Keratinocyte (primary cell): Measurements from ENCODE around the gene DISC1. TPM values are rescaled to one million over a fixed set of nuclear protein-coding genes. Genes with fewer than 3 reads are reported as not detected.
"Not testable (repeated sequence)": the region's sequence is repeated elsewhere in the genome, so short reads cannot be mapped to it uniquely, and the experiment has no call there.

Experiments
- DNase-seq: peaks from one replicate; pipeline ENCODE4 v3.0.0-alpha.2; 2011; ENCODE audit warnings: low read depth, missing footprints, low spot score
- FAIRE-seq: peaks from 2 replicates; lab custom pipeline; 2011; peaks lifted over from hg19 to GRCh38; lab: Jason Lieb, UNC
- H2AFZ ChIP-seq: 2 replicates; pipeline ENCODE4 v1.6.0; 2012; ENCODE audit warnings: low read length, control low read depth, inconsistent platforms; ENCODE audit not compliant: control insufficient read depth
- H3K27ac ChIP-seq: 2 replicates; pipeline ENCODE4 v1.5.1; 2011; ENCODE audit warnings: low read length; ENCODE audit not compliant: control insufficient read depth, insufficient read depth
- H3K27me3 ChIP-seq: 3 replicates; pipeline ENCODE4 v1.6.0; 2011; ENCODE audit warnings: low read length; ENCODE audit not compliant: control insufficient read depth, insufficient read depth; ENCODE audit errors: extremely low read depth
- H3K36me3 ChIP-seq, 2 experiments: 2 replicates in 1 of 2; 3 replicates in 1 of 2; pipeline ENCODE4 v1.5.1; 2011; ENCODE audit warnings: low read length in 2 of 2, mild to moderate bottlenecking in 1 of 2; ENCODE audit not compliant: control insufficient read depth in 2 of 2, insufficient read depth in 2 of 2; ENCODE audit errors: extremely low read depth in 1 of 2
- H3K4me1 ChIP-seq: 3 replicates; pipeline ENCODE4 v1.5.1; 2011; ENCODE audit warnings: low read length; ENCODE audit not compliant: control insufficient read depth, insufficient read depth; ENCODE audit errors: extremely low read depth
- H3K4me2 ChIP-seq: 3 replicates; pipeline ENCODE4 v1.6.0; 2011; ENCODE audit warnings: low read depth, low read length; ENCODE audit not compliant: control insufficient read depth, insufficient read depth; ENCODE audit errors: extremely low read depth
- H3K4me3 ChIP-seq, 3 experiments: fragments of 200-600 bp in 1 of 3; sonication (generic) in 1 of 3; 2 replicates in 2 of 3; 3 replicates in 1 of 3; pipeline ENCODE4 v1.5.1; 2011 to 2016; ENCODE audit warnings: low read length in 3 of 3, mild to moderate bottlenecking in 3 of 3, control low read depth in 2 of 3, inconsistent platforms in 1 of 3, low read depth in 1 of 3, mixed read lengths in 1 of 3, mixed run types in 1 of 3, moderate library complexity in 1 of 3; ENCODE audit not compliant: control insufficient read depth in 2 of 3, insufficient read depth in 2 of 3; ENCODE audit errors: extremely low read depth in 1 of 3
- H3K79me2 ChIP-seq: 2 replicates; pipeline ENCODE4 v1.6.0; 2012; ENCODE audit warnings: low read length; ENCODE audit not compliant: control insufficient read depth, insufficient read depth
- H3K9ac ChIP-seq: 3 replicates; pipeline ENCODE4 v1.6.0; 2011; ENCODE audit warnings: low read length; ENCODE audit not compliant: control insufficient read depth, insufficient read depth; ENCODE audit errors: extremely low read depth
- H3K9me1 ChIP-seq: 3 replicates; pipeline ENCODE4 v1.6.0; 2011; ENCODE audit warnings: low read length; ENCODE audit not compliant: control insufficient read depth, insufficient read depth; ENCODE audit errors: extremely low read depth
- H3K9me3 ChIP-seq: 2 replicates; pipeline ENCODE4 v1.5.1; 2012; ENCODE audit warnings: low read depth, low read length; ENCODE audit not compliant: control insufficient read depth
- H4K20me1 ChIP-seq: 3 replicates; pipeline ENCODE4 v1.6.0; 2011; ENCODE audit warnings: low read length; ENCODE audit not compliant: control insufficient read depth, insufficient read depth; ENCODE audit errors: extremely low read depth
- EZH2 ChIP-seq: IDR thresholded peaks from one replicate; pipeline ENCODE4 v1.6.1; 2012; ENCODE audit warnings: inconsistent platforms, mild to moderate bottlenecking, low read length, moderate library complexity
- dilution Hi-C: fragments of 300-500 bp; cut with MboI; formaldehyde crosslinking; loops from one replicate; pipeline ENCODE4 v1.7.0; 2020; ENCODE audit warnings: low sequenced_read_pairs; ENCODE audit not compliant: extremely low pct_ligation_motif_present
- polyA plus RNA-seq, 5 experiments: library from polyadenylated mRNA; depleted of rRNA in 3 of 5; stranded (reverse) in 3 of 5; stranded (forward) in 1 of 5; unstranded in 1 of 5; fragments of >200 nt; gene quantifications; 1 replicate in 1 of 5; 2 replicates in 3 of 5; 3 replicates in 1 of 5; pipeline versions ENCODE4 v1.2.1 to v1.2.3, GENCODE V29; 2011 to 2012; ENCODE audit warnings: missing spikeins in 2 of 5, low read depth in 1 of 5, low replicate concordance in 1 of 5
- TF ChIP-seq, protein P1 (sequence below), 3 experiments: IDR thresholded peaks in 1 of 3; conservative IDR thresholded peaks in 1 of 3; optimal IDR thresholded peaks in 1 of 3; 2 replicates in 2 of 3; 3 replicates in 1 of 3; pipeline versions ENCODE3 to v1.5.1; 2011; ENCODE audit warnings: low read length in 3 of 3, mild to moderate bottlenecking in 3 of 3, moderate library complexity in 2 of 3, control low read depth in 1 of 3, inconsistent platforms in 1 of 3; ENCODE audit not compliant: insufficient read depth in 2 of 3; ENCODE audit errors: extremely low read depth in 1 of 3

DISC1 gene
- polyA plus RNA-seq, 1 donor (not counting 4 experiments of a cell fraction or from before 2014, with no cell fraction given): 0.47 TPM

DNA sequence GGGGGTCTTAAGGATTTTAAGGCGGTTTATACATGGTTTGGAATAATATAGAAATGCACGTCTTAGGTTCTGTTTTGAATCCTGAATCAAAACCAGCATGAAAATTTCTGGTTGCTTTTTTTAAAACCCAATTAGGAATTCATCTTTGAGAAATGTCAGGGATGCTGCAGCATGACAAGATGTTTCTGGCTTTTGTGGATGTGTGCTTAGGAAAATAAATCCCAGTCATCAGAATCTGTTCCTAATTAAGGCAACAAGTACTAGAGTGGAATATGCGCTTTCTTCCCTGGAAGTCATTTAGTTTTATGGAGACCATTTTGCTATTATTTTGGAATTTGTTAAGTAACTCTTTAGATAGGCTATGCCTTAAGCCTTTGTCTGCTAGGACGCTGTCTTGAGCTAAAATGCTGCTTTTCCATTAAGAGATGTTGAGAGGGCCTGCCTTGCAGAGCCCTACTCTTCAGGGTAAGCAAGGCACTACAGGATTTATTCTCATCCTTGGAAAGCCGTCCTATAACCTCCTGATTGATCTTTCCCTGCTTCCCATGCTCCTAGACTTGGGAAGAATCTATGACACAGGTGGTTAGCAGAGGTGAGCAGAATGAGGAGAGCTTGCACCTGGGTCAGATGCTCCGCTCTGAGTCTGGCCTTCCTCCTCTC is 332.8 kb downstream of the DISC1 start:
- H3K27me3 ChIP-seq: peaks cover 10% of the 10 kb centered on the region
- H3K9me3 ChIP-seq: no peaks in the 10 kb centered on the region
- no peak overlapping the region for H3K4me2 ChIP-seq
- H3K9ac ChIP-seq: no peak overlapping the region
- no peaks in the 10 kb centered on the region for H3K36me3 ChIP-seq
- H2AFZ ChIP-seq: no peak overlapping the region
- no peaks in the 10 kb centered on the region for H4K20me1 ChIP-seq
- H3K9me1 ChIP-seq: no peaks in the 10 kb centered on the region
- no peak for FAIRE-seq
- no peak overlapping the region for H3K4me3 ChIP-seq
- no peak for DNase-seq
- TF ChIP-seq, protein P1, sequence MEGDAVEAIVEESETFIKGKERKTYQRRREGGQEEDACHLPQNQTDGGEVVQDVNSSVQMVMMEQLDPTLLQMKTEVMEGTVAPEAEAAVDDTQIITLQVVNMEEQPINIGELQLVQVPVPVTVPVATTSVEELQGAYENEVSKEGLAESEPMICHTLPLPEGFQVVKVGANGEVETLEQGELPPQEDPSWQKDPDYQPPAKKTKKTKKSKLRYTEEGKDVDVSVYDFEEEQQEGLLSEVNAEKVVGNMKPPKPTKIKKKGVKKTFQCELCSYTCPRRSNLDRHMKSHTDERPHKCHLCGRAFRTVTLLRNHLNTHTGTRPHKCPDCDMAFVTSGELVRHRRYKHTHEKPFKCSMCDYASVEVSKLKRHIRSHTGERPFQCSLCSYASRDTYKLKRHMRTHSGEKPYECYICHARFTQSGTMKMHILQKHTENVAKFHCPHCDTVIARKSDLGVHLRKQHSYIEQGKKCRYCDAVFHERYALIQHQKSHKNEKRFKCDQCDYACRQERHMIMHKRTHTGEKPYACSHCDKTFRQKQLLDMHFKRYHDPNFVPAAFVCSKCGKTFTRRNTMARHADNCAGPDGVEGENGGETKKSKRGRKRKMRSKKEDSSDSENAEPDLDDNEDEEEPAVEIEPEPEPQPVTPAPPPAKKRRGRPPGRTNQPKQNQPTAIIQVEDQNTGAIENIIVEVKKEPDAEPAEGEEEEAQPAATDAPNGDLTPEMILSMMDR (optimal IDR thresholded peaks at IDR 0.05 in 1 of 3, IDR thresholded peaks at IDR 0.05 in 1 of 3, conservative IDR thresholded peaks at IDR 0.05 in 1 of 3; ENCODE audit: extremely low read depth in 1 of 3, insufficient read depth in 2 of 3, low read length in 3 of 3): no peak
- no peak for TF ChIP-seq EZH2
- no peaks in the 10 kb centered on the region for H3K4me1 ChIP-seq
- no peaks in the 10 kb centered on the region for H3K79me2 ChIP-seq
- dilution Hi-C loops: no loop called here
- H3K27ac ChIP-seq: no peak overlapping the region

DNA sequence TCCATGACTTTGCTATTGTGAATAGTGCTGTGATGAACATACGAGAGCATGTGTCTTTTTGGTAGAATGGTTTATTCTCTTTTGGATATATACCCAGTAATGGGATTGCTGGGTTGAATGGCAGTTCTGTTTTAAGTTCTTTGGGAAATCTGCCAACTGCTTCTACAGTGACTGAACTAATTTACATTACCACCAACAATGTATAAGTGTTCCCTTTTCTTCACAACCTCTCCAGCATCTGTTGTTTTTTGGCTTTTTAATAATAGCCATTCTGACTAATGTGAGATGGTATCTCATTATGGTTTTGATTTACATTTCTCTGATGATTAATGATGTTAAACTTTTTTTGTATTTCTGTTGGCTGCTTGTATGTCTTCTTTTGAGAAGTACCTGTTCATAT is 335.2 kb downstream of the DISC1 start:
- FAIRE-seq, H3K4me2 ChIP-seq, H4K20me1 ChIP-seq, H3K36me3 ChIP-seq, DNase-seq, H3K4me1 ChIP-seq, H3K9ac ChIP-seq, H3K4me3 ChIP-seq, H3K9me3 ChIP-seq, dilution Hi-C loops, H3K27ac ChIP-seq, H2AFZ ChIP-seq, H3K79me2 ChIP-seq, H3K9me1 ChIP-seq: not testable (repeated sequence)
- peaks cover 23% of the 10 kb centered on the region for H3K27me3 ChIP-seq

DNA sequence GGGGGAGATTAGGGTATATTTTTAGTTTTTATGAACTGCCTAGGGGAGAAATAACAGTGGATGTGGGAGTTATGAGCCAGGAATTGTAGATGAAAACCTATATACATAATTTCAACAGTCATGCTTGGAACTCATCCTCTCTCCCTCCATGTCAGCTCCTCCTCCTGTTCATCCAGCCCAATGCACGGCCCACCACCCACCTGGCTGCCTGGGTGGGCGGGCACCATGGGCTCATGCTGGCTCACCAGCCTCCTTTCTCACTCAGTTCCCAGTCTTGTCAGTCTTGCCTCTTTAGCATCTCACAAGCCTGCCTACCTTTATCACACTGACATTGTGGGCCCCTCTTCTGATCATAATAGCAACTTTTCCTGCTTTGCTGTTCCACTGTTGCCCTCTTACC is 336.0 kb downstream of the DISC1 start:
- dilution Hi-C loops: no loop called here
- Histone ChIP-seq H3K27me3 (peaks cover 23% of the 10 kb centered on the region), H2AFZ (no peak overlapping the region), H3K4me1 (no peaks in the 10 kb centered on the region), H3K4me2 (no peak overlapping the region), H3K79me2 (no peaks in the 10 kb centered on the region), H3K9me1 (no peaks in the 10 kb centered on the region), H3K9me3 (no peaks in the 10 kb centered on the region), H3K9ac (no peak overlapping the region), H4K20me1 (no peaks in the 10 kb centered on the region), H3K4me3 (no peak overlapping the region), H3K27ac (no peak overlapping the region), H3K36me3 (no peaks in the 10 kb centered on the region)
- FAIRE-seq (no peak), DNase-seq (no peak)
- TF ChIP-seq EZH2: no peak
- TF ChIP-seq, protein P1 (optimal IDR thresholded peaks at IDR 0.05 in 1 of 3, IDR thresholded peaks at IDR 0.05 in 1 of 3, conservative IDR thresholded peaks at IDR 0.05 in 1 of 3; ENCODE audit: extremely low read depth in 1 of 3, insufficient read depth in 2 of 3, low read length in 3 of 3): no peak
